Measurements from ENCODE around the gene CNTNAP2.

The CNTNAP2 gene

DNA sequence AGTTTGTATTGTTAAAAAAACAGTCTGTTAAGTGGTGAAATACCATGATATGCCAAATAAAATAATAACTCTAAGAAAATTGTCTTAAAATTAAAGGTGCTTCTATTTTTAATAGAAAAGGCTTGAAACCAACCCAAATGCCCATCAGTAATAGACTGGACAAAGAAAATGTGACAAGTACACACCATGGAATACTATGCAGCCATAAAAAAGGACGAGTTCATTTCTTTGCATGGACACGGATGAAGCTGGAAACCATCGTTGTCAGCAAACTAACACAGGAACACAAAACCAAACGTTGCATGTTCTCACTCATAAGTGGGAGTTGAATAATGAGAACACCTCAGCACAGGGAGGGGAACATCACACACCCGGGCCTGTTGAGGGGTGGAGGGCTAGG lies 7.1 kb downstream of the CNTNAP2 start:
- TF ChIP-seq, protein P1, sequence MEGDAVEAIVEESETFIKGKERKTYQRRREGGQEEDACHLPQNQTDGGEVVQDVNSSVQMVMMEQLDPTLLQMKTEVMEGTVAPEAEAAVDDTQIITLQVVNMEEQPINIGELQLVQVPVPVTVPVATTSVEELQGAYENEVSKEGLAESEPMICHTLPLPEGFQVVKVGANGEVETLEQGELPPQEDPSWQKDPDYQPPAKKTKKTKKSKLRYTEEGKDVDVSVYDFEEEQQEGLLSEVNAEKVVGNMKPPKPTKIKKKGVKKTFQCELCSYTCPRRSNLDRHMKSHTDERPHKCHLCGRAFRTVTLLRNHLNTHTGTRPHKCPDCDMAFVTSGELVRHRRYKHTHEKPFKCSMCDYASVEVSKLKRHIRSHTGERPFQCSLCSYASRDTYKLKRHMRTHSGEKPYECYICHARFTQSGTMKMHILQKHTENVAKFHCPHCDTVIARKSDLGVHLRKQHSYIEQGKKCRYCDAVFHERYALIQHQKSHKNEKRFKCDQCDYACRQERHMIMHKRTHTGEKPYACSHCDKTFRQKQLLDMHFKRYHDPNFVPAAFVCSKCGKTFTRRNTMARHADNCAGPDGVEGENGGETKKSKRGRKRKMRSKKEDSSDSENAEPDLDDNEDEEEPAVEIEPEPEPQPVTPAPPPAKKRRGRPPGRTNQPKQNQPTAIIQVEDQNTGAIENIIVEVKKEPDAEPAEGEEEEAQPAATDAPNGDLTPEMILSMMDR (IDR thresholded peaks at IDR 0.05; ENCODE audit: low read depth, low read length) = no peak
- H3K4me3 ChIP-seq (ENCODE audit: low read depth, low read length) = no peak overlapping the region

DNA sequence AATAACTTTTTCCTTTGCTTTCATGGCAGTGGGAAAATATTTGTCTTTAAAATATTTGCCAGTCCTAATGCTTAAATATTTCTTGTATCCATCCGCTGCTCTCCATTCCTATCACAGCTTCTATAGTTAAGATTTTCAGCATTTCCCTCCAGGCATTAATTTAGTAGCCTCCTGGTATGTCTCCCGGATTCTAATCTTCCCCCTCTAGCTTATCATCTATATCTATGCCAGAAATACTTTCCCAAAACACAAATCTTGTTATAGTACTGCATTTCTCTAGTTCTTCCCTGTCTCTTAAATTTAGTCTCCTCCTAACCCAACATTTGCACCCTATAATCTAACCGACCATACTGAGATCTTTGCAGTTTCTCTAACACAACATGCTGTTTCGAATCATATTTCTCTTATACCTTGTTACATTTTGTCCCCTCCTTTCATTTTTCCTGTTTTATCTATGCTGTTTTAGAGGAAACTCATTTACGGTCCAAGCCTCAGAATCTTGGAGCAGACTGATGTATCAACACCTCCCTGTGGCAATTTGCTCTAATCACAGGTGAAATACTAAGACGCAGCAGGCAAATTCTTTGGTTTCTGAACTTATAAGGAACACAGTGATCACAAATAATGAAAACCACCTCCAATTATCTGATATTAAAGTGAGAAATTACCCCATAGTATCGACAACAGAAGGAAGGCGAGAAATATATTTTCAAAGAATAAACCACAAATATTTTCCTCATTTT lies 10.3 kb downstream of the CNTNAP2 start:
- no peak overlapping the region for H3K4me3 ChIP-seq (ENCODE audit: low read depth, low read length)
- TF ChIP-seq, protein P1 (IDR thresholded peaks at IDR 0.05; ENCODE audit: low read depth, low read length) = no peak

DNA sequence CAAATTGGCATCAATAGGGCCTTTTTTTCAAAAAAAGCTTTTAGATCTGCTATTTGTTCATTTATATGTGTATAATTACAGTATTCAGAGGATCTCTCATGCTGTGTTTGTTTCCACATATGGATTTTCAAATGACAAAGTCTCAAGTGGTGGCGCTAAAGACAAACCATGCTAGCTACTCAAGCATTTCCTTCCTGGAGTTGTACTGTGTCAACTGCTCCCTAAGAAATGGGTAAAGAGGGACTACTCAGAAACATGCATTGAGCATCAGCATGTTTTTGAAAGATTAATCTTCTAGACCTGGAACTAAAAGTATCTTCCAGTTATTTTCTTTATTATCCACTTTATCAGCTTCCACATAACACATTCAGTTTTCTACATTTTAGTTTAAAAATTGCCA lies 12.7 kb downstream of the CNTNAP2 start:
- no peak overlapping the region for H3K4me3 ChIP-seq (ENCODE audit: low read depth, low read length)

DNA sequence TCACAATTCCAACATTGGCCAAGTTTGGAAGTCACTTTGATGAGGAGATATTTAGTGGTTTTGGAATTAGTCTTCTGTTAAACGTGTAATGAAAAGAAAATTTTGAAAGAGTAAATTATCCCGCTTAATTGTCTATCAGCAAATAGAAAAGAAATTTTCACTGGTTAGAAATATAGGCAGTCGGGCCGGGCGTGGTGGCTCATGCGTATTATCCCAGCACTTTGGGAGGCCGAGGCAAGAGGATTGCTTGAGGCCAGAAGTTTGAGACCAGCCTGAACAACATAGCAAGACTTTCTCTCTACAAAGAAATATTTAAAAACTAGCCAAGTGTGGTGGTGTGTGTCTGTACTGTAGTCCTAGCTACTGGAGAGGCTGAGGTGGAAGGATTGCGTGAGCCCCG lies 13.4 kb downstream of the CNTNAP2 start:
- H3K4me3 ChIP-seq (ENCODE audit: low read depth, low read length) = no peak overlapping the region
- TF ChIP-seq, protein P1 (IDR thresholded peaks at IDR 0.05; ENCODE audit: low read depth, low read length) = no peak

More for the DNA sequence above, 12.7 kb downstream of the CNTNAP2 start:
- TF ChIP-seq, protein P1 (IDR thresholded peaks at IDR 0.05; ENCODE audit: low read depth, low read length) = no peak

DNA sequence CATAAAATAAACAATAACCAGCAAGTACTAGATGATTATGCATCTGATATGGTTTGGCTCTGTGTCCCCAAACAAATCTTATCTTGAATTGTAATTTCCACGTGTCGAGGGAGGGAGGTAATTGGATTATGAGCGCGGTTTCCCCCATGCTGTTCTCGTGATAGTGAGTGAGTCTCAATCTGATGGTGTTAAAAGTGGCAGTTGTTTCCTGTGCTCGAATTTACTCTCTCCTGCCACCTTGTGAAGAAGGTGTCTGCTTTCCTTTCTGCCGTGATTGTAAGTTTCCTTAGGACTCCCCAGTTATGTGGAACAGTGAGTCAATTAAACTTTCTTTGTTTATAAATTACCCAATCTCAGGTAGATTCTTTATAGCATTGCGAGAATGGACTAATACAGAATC lies 15.1 kb downstream of the CNTNAP2 start:
- no peak overlapping the region for H3K4me3 ChIP-seq (ENCODE audit: low read depth, low read length)
- TF ChIP-seq, protein P1 (IDR thresholded peaks at IDR 0.05; ENCODE audit: low read depth, low read length) = no peak

DNA sequence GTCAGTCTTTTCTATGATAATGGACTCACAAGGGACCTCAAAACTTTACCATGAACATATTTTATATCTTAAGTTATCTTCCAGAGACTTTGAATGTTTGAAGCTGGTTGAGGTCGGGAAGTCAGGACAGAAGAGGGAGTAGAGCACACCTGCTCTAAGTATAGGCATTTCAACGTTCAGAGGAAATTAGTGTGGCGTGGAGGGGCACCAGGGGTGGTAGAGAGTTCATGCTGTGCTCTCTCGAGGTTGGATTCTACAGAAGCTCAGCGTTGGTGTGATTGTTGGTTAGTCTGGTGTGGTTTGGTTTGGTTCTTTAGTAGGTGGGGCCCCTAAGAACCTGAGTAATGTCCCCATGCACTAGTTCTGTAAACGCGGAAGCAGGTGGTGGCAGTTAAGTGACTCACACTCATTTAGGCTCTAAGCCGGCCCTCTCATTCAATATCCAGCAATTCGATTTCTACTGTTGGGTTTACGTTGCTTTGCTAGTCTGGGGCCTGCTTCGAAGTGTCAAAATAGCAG lies 19.8 kb downstream of the CNTNAP2 start:
- TF ChIP-seq, protein P1 (IDR thresholded peaks at IDR 0.05; ENCODE audit: low read depth, low read length) = no peak

DNA sequence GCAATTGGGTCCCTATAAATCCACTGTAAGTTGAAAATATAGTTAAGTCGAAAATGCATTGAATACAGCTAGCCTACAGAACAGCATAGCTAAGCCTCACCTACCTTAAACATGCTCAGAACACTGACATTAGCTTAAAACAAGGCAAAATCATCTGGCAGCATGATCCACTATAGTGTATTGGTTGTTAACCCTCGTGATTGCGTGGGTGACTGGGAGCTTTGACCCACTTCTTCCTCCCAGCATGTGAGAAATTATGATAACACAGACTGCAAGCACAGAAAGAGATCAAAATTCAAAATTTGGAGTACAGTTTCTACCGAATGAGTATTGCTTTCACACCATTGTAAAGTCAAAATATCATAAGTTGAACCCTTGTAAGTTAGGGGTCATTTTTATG lies 22.3 kb downstream of the CNTNAP2 start:
- TF ChIP-seq, protein P1 (IDR thresholded peaks at IDR 0.05; ENCODE audit: low read depth, low read length) = no peak
- H3K4me3 ChIP-seq (ENCODE audit: low read depth, low read length) = no peak overlapping the region

More for the DNA sequence above, 19.8 kb downstream of the CNTNAP2 start:
- no peak overlapping the region for H3K4me3 ChIP-seq (ENCODE audit: low read depth, low read length)

Measured in WI38 (cell line).